A549 (cell line): Measurements from ENCODE around the gene GRIK2.

Experiments used
- CTCF ChIP-seq: fragments of >200 bp; sonication (Bioruptor Twin); formaldehyde crosslinking; IDR thresholded peaks from 3 replicates; pipeline ENCODE4 v1.5.1; 2016
- EP300 ChIP-seq, 2 experiments: fragments of >200 bp; sonication (Bioruptor Twin); formaldehyde crosslinking; IDR thresholded peaks; 2 replicates in 1 of 2; 3 replicates in 1 of 2; pipeline ENCODE4 v1.6.1; 2016 to 2017
- FOSB ChIP-seq: fragments of 250-450 bp; sonication (Bioruptor Pico); IDR thresholded peaks from 2 replicates; pipeline ENCODE4 v1.5.0; 2020; ENCODE audit warnings: mild to moderate bottlenecking, moderate library complexity
- KDM1A ChIP-seq: fragments of 200-600 bp; sonication (generic); IDR thresholded peaks from 2 replicates; pipeline ENCODE4 v1.6.1; 2016; ENCODE audit warnings: low read depth, mild to moderate bottlenecking
- POLR2A ChIP-seq: IDR thresholded peaks from 2 replicates; pipeline ENCODE4 v1.6.1; 2012; ENCODE audit warnings: mild to moderate bottlenecking, low read length
- SMC3 ChIP-seq: fragments of >200 bp; sonication (Bioruptor Twin); formaldehyde crosslinking; IDR thresholded peaks from 3 replicates; pipeline ENCODE4 v1.6.1; 2018; ENCODE audit warnings: inconsistent platforms

- no peak for TF ChIP-seq CTCF
- no peak for TF ChIP-seq KDM1A
- TF ChIP-seq EP300 (IDR thresholded peaks at IDR 0.05) = no peak
- TF ChIP-seq SMC3 = no peak
- TF ChIP-seq FOSB (CRISPR knock-in tag) = no peak
- no peak for TF ChIP-seq POLR2A
These were observed 633.1 kb downstream of the GRIK2 start for GRCh38 chr6:102026649-102027048.
